Renal cortical epithelial cell (primary cell): ENCODE measurements around the gene TBC1D22A. TPM values are rescaled to one million over a fixed set of nuclear protein-coding genes. Genes with fewer than 3 reads are reported as not detected.
"Not testable (repeated sequence)": the region's sequence is repeated elsewhere in the genome, so short reads cannot be mapped to it uniquely, and the experiment has no call there.

Experiments used
- DNase-seq: peaks from one replicate; pipeline ENCODE4 v3.0.0-alpha.2; 2011; ENCODE audit warnings: low read depth
- total RNA-seq: library from RNA; depleted of rRNA; stranded (reverse); fragments of >200 nt; gene quantifications from 2 replicates; pipeline ENCODE4 v1.2.3, GENCODE V29; 2014

Gene TBC1D22A
- total RNA-seq, 1 donor from 2014 or later: 20.0 TPM

GRCh38 chr22:47136671-47137070 is 374.2 kb downstream of the TBC1D22A start:
- DNase-seq: no peak

GRCh38 chr22:47139013-47139789 is 376.8 kb downstream of the TBC1D22A start:
- peak; percentile 43 for DNase-seq

GRCh38 chr22:47139790-47140119 is 377.3 kb downstream of the TBC1D22A start:
- DNase-seq: no peak

GRCh38 chr22:47140975-47141374 is 378.5 kb downstream of the TBC1D22A start:
- DNase-seq: not testable (repeated sequence)

DNA sequence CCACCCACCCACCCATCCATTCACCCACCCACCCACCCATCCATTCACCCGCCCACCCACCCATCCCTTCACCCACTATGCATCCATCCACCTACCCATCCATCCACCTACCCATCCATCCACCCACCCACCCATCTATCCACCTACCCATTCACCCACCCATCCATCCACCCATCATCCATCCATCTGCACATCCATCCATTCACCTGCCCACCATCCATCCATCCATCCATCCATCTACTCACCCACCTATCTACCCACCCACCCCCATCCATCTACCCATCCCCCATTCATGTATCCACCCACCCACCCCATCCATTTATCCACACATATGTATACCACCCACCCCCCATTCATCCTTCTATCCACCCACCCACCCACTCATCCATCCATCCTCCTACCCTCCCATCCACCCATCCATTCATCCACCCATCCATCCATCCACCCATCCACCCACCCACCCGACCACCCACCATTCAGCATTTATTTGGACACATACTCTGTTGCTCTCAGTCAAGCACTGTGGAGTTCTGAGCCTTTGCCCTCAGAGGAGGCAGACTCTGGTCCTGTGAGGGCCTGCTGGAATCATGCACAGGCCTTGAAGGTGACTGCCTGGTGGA is 380.1 kb downstream of the TBC1D22A start:
- DNase-seq: no peak

GRCh38 chr22:47143249-47143938 is 380.9 kb downstream of the TBC1D22A start:
- peak; percentile 56 for DNase-seq

GRCh38 chr22:47144076-47144765 is 381.8 kb downstream of the TBC1D22A start:
- DNase-seq: no peak

- no peak for DNase-seq
These were observed 382.5 kb downstream of the TBC1D22A start for GRCh38 chr22:47144791-47145425.

GRCh38 chr22:47145883-47146282 is 383.4 kb downstream of the TBC1D22A start:
- no peak for DNase-seq

DNA sequence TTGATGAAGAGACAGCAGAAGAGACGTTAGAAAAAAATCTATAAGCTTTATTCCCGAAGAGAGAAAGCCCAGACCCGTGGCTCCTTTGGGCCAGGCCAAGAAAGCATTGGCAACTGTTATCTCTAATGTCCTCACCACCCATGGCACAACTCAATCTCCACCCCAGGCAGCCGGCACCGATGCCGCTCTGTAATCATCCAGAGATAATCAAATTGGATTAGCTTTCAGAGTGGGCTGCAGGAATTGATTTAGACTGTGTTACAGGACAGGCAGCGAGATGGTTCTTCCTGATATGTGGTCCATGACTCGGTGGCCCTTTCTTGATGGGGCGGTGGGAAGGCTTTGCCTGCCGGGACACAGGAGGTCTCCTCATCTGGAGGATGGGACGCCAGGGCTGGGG is 383.9 kb downstream of the TBC1D22A start:
- DNase-seq: no peak

DNA sequence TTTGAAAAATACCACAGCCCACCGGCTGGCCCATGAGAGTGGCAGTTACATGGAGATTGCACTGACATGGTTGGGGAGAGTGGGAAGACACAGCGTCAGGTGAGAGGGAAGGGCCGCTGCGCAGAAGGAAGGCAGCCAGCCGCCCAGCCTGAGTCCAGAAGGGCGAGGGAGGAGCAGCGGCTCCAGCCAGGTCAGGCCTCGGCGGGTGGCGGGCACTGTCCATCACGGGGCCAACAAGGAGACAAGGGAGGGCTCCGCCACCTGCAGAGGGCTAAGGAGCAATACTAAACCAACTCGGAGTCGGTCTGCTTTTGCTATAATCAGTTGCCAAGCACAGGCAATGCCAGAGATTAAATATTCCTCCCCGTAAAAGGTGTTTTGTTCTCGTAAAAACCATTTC is 384.5 kb downstream of the TBC1D22A start:
- no peak for DNase-seq

GRCh38 chr22:47147572-47147971 is 385.1 kb downstream of the TBC1D22A start:
- DNase-seq: no peak

- no peak for DNase-seq
These were observed 386.1 kb downstream of the TBC1D22A start for GRCh38 chr22:47148510-47148909.

DNA sequence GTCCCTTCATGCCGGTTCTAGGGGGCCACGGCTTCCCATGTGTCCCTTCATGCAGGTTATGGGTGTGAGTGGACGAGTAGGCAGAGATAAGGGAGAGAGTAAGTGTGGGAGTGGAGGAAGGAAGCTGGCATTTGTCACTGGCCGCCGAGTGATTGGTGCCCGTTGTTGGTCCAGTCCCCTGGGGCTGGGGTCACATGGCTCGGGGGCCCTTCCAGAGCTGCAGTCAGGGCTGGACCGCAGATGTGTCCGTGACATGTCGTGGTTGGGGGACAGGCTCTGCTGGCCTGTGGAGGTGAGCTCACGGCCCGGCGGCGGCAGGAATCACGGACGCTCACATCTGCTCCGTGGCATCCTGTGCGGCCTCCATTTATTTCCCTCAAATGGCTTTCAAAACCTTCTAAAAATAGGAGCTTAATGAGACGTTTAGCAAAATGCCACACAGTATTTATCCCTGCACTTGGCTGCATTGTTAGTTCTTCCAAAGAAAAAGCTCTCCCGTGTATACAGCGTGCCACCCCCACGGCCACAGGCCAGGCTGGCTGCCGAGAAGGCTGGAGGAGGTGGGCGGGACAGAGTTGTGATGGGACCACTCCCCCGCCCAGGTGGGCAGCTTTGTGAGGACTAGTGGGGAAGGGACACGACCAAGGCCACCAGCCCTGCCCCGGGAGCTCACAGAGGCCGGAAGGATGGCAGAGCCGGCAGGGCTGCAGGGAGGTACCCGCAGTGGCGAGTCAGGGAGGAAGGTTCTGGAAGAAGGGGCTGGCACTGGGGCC is 386.7 kb downstream of the TBC1D22A start:
- no peak for DNase-seq

DNA sequence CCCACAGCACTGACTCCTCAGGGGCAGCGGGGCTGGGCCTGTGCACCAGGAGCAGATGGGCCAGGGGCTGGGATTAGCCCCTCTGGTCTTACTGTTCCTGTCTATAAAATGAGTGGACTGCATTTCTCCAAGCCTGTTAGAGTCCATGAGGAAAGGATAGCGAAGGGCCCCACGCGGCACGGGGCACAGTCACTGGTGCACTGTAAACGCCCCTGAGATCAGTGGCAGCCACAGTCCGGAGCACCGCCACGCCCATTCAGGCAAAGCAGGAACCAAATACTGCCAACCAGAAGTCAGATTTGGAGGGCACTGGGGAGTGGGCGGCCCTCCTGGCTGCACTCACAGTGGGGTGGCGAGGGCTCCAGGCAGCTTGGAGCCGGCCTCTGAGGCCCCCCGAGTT is 387.5 kb downstream of the TBC1D22A start:
- no peak for DNase-seq

DNA sequence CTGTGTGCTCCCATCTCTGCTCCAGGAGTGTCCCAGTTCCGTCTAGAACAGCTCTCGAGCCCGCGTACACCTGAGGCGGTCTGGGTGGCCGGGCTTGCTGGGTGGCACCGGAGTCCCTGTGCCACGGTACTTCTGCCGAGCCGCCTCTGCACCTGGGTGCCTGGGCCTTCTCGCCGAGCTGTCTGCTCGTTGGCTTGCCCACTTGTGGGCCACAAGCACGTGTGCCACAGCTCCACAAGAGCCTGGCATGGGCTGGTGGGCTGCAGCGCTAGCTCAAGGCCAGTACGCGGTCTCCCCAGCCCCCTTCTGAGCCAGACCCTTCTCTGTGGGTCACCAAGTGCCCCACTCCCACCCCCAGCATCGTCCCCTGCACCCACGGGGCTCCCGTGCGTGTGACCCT is 388.0 kb downstream of the TBC1D22A start:
- no peak for DNase-seq

DNA sequence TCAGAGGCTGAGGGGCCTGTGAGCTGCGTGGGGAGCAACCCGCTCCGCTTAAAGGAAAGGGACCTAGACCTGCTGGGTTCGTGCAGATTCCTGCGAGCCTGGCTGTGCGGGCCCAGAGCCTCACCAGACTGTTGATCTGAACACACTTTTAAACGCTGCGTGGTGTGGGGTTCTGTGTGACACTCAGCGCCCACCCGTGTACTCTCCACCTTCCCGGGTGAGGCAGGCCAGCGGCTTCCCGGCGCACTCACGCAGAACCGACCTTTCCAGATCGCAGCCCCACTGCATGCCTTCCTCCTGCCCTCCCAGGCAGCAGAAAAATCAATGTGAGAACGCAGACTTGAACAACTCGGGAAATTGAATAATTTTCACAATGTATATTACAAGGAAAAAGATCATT is 388.6 kb downstream of the TBC1D22A start:
- DNase-seq: no peak

- DNase-seq: peak; percentile 52
These were observed 389.0 kb downstream of the TBC1D22A start for GRCh38 chr22:47151490-47151889.

DNA sequence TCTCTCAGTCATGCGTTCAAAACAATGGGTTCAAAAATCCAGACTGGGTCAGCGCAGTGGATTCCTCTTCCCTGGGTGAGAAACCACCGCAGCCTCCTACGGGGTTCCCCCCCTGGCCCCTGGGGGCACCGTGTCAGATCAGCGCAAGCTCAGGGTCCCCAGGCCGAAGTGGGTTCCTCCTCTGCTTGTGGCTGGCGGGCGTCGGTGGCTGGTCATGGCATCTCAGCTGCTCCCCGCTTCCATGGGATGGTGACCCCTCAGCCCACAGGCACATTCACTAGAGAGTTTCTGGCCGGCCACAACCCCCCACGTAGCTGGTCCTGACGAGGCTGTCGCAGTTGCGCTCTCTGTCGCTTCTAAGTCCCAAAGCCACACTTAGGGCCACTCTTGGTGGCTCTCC is 389.8 kb downstream of the TBC1D22A start:
- DNase-seq: no peak

DNA sequence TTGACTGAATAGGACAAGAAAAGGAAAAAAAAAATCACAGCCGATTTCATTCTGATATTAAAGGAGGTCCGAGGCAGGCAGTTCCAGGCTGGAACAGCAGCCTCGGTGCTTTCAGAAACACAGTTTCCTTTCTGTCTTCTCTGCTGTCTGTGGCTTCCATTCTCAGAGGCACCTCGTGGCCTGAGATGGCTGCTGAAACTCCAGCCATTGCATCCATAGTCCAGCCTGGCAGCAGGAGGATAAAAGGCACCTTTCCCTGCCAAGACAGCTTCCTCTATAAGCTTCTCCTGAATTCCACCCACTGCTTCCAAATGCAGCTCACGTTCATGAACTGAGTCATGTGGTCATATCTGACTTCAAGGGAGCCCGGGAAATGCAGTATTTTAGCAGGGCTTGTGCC is 390.5 kb downstream of the TBC1D22A start:
- no peak for DNase-seq

DNA sequence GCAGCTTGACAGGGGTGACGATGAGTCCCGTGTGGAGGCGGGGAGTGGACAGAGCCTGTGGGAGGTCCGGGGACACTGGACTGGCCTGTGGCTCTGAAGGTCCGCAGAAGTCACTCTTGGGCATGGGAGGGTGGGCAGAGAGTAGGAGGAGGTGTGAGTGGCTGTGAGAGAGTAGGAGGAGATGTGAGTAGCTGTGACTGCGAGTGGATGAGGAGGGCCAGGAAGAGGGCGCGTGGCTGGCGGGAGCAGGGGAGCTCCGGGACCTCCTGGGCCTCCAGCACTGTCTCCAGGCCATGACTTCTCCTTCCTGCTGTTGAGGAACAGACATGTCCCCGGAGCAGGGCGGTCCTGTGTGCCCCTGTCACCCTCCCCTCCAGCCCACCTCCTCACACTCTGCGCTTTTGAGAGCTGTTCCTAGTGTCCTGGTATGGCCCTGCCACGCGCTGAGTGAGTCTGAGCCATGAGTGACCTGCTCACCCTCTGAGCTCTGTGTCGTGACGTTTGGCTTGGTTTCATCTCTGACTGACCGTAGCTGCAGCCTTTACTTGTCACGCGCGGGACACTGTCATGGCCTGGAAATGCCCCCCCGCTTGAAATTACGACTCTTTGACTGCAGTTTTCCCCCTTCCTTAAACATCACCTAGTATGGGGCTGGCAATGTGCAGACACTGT is 391.5 kb downstream of the TBC1D22A start:
- DNase-seq: no peak
